GM19438 (cell line): ENCODE measurements around the gene CDK6.

ENCODE experiments used
- ATAC-seq: cut with Tn5 transposase; IDR thresholded peaks from one replicate; pipeline ENCODE4 v1.9.1; 2021; ENCODE audit warnings: low read depth; ENCODE audit not compliant: unreplicated experiment

Gene CDK6

GRCh38 chr7:92631850-92632487 lies 204.4 kb downstream of the CDK6 start:
- peak; percentile 18 for ATAC-seq

GRCh38 chr7:92631067-92631849 lies 205.1 kb downstream of the CDK6 start:
- peak; percentile 68 for ATAC-seq

- no peak for ATAC-seq
These were observed 206.6 kb downstream of the CDK6 start for GRCh38 chr7:92629779-92630178.

GRCh38 chr7:92627956-92628355 lies 208.4 kb downstream of the CDK6 start:
- no peak for ATAC-seq

- ATAC-seq = no peak
These were observed 210.0 kb downstream of the CDK6 start for GRCh38 chr7:92626281-92626809.

GRCh38 chr7:92625617-92626016 lies 210.8 kb downstream of the CDK6 start:
- ATAC-seq = no peak

GRCh38 chr7:92624298-92624996 lies 211.9 kb downstream of the CDK6 start:
- ATAC-seq = no peak

- ATAC-seq = no peak
These were observed 212.8 kb downstream of the CDK6 start for GRCh38 chr7:92623544-92623943.

GRCh38 chr7:92622685-92623084 lies 213.7 kb downstream of the CDK6 start:
- ATAC-seq = peak; percentile 2

- peak; percentile 51 for ATAC-seq
These were observed 214.3 kb downstream of the CDK6 start for GRCh38 chr7:92622030-92622429.

GRCh38 chr7:92621561-92622023 lies 214.8 kb downstream of the CDK6 start:
- ATAC-seq = no peak

- ATAC-seq = peak; percentile 57
These were observed 215.3 kb downstream of the CDK6 start for GRCh38 chr7:92621026-92621540.

GRCh38 chr7:92615861-92616260 lies 220.5 kb downstream of the CDK6 start:
- no peak for ATAC-seq

GRCh38 chr7:92614660-92615174 lies 221.7 kb downstream of the CDK6 start:
- no peak for ATAC-seq

- no peak for ATAC-seq
These were observed 222.7 kb downstream of the CDK6 start for GRCh38 chr7:92613720-92614119.

GRCh38 chr7:92613214-92613613 lies 223.2 kb downstream of the CDK6 start:
- no peak for ATAC-seq

- no peak for ATAC-seq
These were observed 223.9 kb downstream of the CDK6 start for GRCh38 chr7:92612501-92612900.

- no peak for ATAC-seq
These were observed 224.6 kb downstream of the CDK6 start for GRCh38 chr7:92611735-92612134.

GRCh38 chr7:92609921-92610518 lies 226.4 kb downstream of the CDK6 start:
- ATAC-seq = no peak
